Body of pancreas (tissue), 4 donors: ENCODE measurements around the gene GDF11.

Experiments
- POLR2A ChIP-seq, 3 donors: fragments of 450-650 bp; IDR thresholded peaks; one replicate each; pipeline ENCODE4 v1.6.1; 2016; ENCODE audit warnings: antibody characterized with exemption in 3 of 3, mild to moderate bottlenecking in 2 of 3
- TF ChIP-seq, protein P1 (sequence below), 7 experiments: fragments of 450-650 bp in 4 of 7; fragments of 200-600 bp in 3 of 7; sonication (generic) in 3 of 7; IDR thresholded peaks; one replicate each; pipeline ENCODE4 v1.5.1; 2016 to 2019; ENCODE audit warnings: antibody characterized with exemption in 7 of 7

DNA sequence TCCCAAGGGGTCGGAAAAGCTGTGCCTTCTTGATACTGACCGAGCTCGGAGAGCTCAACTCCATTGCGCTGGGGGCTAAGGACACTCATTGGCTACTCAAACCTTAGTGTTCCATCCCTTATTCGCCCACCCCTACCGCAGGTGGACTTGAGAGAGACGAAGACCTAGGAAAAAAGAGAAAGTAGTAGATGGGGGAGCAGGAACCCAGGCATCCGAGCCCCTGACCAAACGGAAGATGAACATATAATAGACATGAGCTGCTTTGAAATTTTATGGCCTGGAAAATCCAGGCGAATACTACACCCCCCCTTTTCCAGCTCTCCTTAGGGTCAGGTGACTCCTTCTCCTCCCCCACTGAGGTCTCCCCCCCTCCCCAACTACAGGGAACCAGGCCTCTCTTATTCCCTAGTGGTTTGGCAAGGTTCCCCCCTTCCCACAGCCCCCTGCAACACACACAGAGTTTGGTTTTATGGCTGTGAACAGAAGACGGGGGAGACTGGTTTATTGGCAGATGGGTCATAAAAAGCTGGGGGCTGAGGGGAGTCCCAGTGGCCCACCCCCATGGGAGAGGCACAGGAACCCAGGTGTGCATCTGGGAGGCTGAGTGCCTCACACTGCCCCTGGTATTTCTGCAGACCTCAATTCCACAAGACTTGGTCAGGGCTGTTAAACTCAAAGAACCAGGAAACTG lies 1.6 kb downstream of the GDF11 start:
- TF ChIP-seq, protein P1, sequence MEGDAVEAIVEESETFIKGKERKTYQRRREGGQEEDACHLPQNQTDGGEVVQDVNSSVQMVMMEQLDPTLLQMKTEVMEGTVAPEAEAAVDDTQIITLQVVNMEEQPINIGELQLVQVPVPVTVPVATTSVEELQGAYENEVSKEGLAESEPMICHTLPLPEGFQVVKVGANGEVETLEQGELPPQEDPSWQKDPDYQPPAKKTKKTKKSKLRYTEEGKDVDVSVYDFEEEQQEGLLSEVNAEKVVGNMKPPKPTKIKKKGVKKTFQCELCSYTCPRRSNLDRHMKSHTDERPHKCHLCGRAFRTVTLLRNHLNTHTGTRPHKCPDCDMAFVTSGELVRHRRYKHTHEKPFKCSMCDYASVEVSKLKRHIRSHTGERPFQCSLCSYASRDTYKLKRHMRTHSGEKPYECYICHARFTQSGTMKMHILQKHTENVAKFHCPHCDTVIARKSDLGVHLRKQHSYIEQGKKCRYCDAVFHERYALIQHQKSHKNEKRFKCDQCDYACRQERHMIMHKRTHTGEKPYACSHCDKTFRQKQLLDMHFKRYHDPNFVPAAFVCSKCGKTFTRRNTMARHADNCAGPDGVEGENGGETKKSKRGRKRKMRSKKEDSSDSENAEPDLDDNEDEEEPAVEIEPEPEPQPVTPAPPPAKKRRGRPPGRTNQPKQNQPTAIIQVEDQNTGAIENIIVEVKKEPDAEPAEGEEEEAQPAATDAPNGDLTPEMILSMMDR (IDR thresholded peaks at IDR 0.05), result no peak
- no peak for TF ChIP-seq POLR2A (IDR thresholded peaks at IDR 0.05)
